Fibroblast of the aortic adventitia (primary cell): Measurements from ENCODE around the gene FBXL15. TPM values are rescaled to one million over a fixed set of nuclear protein-coding genes. Genes with fewer than 3 reads are reported as not detected.
"Not testable (repeated sequence)": the region's sequence is repeated elsewhere in the genome, so short reads cannot be mapped to it uniquely, and the experiment has no call there.

Source experiments
- DNase-seq: peaks from one replicate; pipeline ENCODE4 v3.0.0-alpha.2; 2010; ENCODE audit warnings: low read depth
- H3K4me3 ChIP-seq: 2 replicates; pipeline ENCODE4 v1.5.1; 2011; ENCODE audit warnings: low read depth, mild to moderate bottlenecking, control low read depth, low read length, moderate library complexity
- CTCF ChIP-seq: IDR thresholded peaks from 2 replicates; pipeline ENCODE4 v1.5.1; 2011; ENCODE audit warnings: mild to moderate bottlenecking, low read length, control low read depth, inconsistent platforms; ENCODE audit not compliant: insufficient read depth
- total RNA-seq: library from RNA; depleted of rRNA; stranded (reverse); fragments of >200 nt; gene quantifications from 2 replicates; pipeline ENCODE4 v1.2.3, GENCODE V29; 2012; ENCODE audit warnings: low replicate concordance

The FBXL15 gene
- total RNA-seq, 1 donor, result 5.2 TPM

GRCh38 chr10:102450124-102450373 is 29.4 kb downstream of the FBXL15 start:
- TF ChIP-seq CTCF, result no peak
- no peak for DNase-seq
- peak overlapping the region; percentile 75 for H3K4me3 ChIP-seq

GRCh38 chr10:102450374-102451104 is 29.9 kb downstream of the FBXL15 start:
- H3K4me3 ChIP-seq, result peak overlapping the region; percentile 75
- DNase-seq, result peak; percentile 61
- no peak for TF ChIP-seq CTCF

GRCh38 chr10:102451105-102451969 is 30.7 kb downstream of the FBXL15 start, which contains the start of gene C10orf95:
Gene C10orf95 (minus strand): TSS chr10:102451543. CDS start chr10:102451093, 450 bp downstream.
- peak within 1 kb of the TSS; percentile 75 for H3K4me3 ChIP-seq
- DNase-seq, result no peak
- TF ChIP-seq CTCF, result no peak

- no peak overlapping the region for H3K4me3 ChIP-seq
- TF ChIP-seq CTCF, result no peak
- DNase-seq, result peak; percentile 64
These were observed 32.2 kb downstream of the FBXL15 start for GRCh38 chr10:102452672-102453340.

GRCh38 chr10:102453502-102453901 is 32.9 kb downstream of the FBXL15 start:
- no peak overlapping the region for H3K4me3 ChIP-seq
- TF ChIP-seq CTCF, result no peak
- DNase-seq, result no peak

- H3K4me3 ChIP-seq, DNase-seq: not testable (repeated sequence)
These were observed 34.2 kb downstream of the FBXL15 start for GRCh38 chr10:102454662-102455487.
